NCI-H446 treated with DMSO at 0.1 percent for 48 hours (cell line): Measurements from ENCODE around the gene SLC7A9.

Experiments used
- DNase-seq: peaks from one replicate; lab custom pipeline; 2025; lab: John Stamatoyannopoulos, UW

The SLC7A9 gene

GRCh38 chr19:32824916-32825608 lies 44.5 kb downstream of the SLC7A9 start:
- DNase-seq, result no peak

- DNase-seq, result no peak
Observed at GRCh38 chr19:32824191-32824751, 45.3 kb downstream of the SLC7A9 start.

- no peak for DNase-seq
Observed at GRCh38 chr19:32823747-32824102, 45.8 kb downstream of the SLC7A9 start.

- DNase-seq, result no peak
Observed at GRCh38 chr19:32822916-32823746, 46.4 kb downstream of the SLC7A9 start.

- DNase-seq, result no peak
Observed at GRCh38 chr19:32819419-32820400, 49.9 kb downstream of the SLC7A9 start.

GRCh38 chr19:32818536-32818935 lies 51.0 kb downstream of the SLC7A9 start:
- no peak for DNase-seq

- DNase-seq, result no peak
Observed at GRCh38 chr19:32817569-32818476, 51.7 kb downstream of the SLC7A9 start.

GRCh38 chr19:32816555-32817099 lies 52.9 kb downstream of the SLC7A9 start:
- no peak for DNase-seq

- no peak for DNase-seq
Observed at GRCh38 chr19:32814624-32815023, 54.9 kb downstream of the SLC7A9 start.

GRCh38 chr19:32813862-32814425 lies 55.6 kb downstream of the SLC7A9 start:
- no peak for DNase-seq

GRCh38 chr19:32812571-32812970 lies 57.0 kb downstream of the SLC7A9 start:
- DNase-seq, result no peak

GRCh38 chr19:32812036-32812435 lies 57.5 kb downstream of the SLC7A9 start:
- DNase-seq, result no peak

- DNase-seq, result no peak
Observed at GRCh38 chr19:32811151-32811550, 58.4 kb downstream of the SLC7A9 start.

GRCh38 chr19:32810452-32810851 lies 59.1 kb downstream of the SLC7A9 start:
- DNase-seq, result no peak

GRCh38 chr19:32809754-32810153 lies 59.8 kb downstream of the SLC7A9 start:
- DNase-seq, result no peak

GRCh38 chr19:32809254-32809653 lies 60.3 kb downstream of the SLC7A9 start:
- no peak for DNase-seq

- DNase-seq, result no peak
Observed at GRCh38 chr19:32808236-32808635, 61.3 kb downstream of the SLC7A9 start.

- DNase-seq, result no peak
Observed at GRCh38 chr19:32802840-32803239, 66.7 kb downstream of the SLC7A9 start.

GRCh38 chr19:32800754-32801153 lies 68.8 kb downstream of the SLC7A9 start:
- DNase-seq, result no peak

- DNase-seq, result no peak
Observed at GRCh38 chr19:32800191-32800590, 69.4 kb downstream of the SLC7A9 start.
